NCI-H128 (cell line): ENCODE results near the gene RTL1.

ENCODE experiments used
- DNase-seq: peaks from one replicate; lab custom pipeline; 2025; ENCODE audit not compliant: unreplicated experiment; lab: John Stamatoyannopoulos, UW

Gene RTL1

GRCh38 chr14:100898935-100899883 lies 4.3 kb downstream of the RTL1 start:
- DNase-seq = no peak

- DNase-seq = no peak
Measured at GRCh38 chr14:100898465-100898864, 5.1 kb downstream of the RTL1 start.

DNA sequence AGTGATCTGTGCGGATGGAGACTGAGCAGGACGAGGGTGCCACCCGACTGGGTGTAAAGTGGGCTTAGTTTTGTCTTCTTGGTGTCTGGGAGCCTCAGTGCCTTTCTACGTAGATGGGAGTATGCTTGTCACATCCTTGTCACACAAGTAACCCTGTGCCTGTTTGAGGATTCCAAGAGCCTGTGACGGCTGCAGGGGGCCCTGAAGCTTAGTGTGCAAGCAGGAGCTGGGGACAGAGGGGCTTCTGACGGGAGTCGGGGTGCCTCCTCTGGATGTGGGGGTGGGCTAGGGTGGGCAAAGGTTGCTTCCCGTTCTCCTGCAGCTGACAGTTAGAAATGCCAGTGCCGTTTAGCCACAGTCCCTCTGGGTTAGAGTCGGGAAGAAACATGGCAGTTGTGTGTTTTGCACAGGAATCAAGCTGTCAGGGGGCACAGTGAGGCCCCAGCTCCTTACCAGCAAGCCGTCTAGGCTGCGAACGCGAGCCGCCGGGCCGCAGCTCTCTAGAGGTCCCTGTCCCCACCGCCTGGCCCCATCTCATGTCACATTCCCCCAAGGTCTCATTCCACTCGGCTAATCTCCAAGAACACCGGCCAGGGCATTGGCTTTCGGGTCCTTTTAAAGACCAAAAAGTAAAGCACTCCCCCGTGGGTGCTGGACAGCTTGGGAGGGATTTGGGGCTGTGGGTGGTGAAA lies 7.0 kb downstream of the RTL1 start:
- no peak for DNase-seq

DNA sequence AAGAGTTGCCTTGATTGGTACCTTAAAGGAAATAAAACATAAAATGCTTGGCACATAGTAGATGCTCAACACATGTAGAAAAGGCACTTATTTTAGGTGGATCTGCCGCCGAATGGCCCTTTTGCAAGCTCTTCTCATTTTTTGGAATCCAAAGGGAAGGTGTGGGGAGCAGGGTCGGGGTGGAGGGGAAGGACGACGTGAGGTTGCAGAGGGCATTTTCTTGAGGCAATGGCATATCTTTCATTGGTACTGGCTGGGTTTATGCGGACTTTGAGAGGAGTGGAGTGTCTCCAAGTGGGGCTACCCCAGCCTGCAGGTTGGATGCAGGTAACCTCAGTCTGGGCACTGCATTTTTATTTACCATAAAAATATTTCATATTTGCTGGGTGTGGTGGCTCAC lies 8.1 kb downstream of the RTL1 start:
- DNase-seq = no peak

DNA sequence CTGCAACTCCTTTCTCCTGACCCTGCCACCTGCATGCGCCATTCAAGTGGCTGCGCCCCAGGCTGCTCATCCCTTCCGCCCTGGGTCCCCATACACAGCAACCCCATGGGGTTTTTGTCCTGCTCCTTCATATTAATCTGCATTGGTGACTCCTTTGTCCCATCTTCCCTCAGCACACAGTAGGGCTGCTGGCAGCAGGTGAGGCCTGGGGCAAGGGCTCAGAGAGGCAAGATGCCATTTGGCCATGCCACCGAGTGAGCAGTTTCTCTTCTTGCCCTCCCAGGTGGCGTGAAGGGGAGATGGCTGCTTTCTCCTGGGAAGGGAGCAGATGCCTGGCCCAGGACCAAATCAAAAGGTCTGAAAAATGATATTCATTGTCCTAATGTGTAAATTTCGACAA lies 9.1 kb downstream of the RTL1 start:
- no peak for DNase-seq

- DNase-seq = no peak
Measured at GRCh38 chr14:100893760-100894159, 9.8 kb downstream of the RTL1 start.

GRCh38 chr14:100893228-100893601 lies 10.3 kb downstream of the RTL1 start:
- DNase-seq = no peak

- DNase-seq = no peak
Measured at GRCh38 chr14:100892496-100893227, 10.9 kb downstream of the RTL1 start.

GRCh38 chr14:100891501-100892445 lies 11.7 kb downstream of the RTL1 start:
- DNase-seq = no peak

- DNase-seq = no peak
Measured at GRCh38 chr14:100891051-100891450, 12.5 kb downstream of the RTL1 start.

- DNase-seq = no peak
Measured at GRCh38 chr14:100890061-100890850, 13.3 kb downstream of the RTL1 start.

GRCh38 chr14:100889641-100890040 lies 13.9 kb downstream of the RTL1 start:
- no peak for DNase-seq

DNA sequence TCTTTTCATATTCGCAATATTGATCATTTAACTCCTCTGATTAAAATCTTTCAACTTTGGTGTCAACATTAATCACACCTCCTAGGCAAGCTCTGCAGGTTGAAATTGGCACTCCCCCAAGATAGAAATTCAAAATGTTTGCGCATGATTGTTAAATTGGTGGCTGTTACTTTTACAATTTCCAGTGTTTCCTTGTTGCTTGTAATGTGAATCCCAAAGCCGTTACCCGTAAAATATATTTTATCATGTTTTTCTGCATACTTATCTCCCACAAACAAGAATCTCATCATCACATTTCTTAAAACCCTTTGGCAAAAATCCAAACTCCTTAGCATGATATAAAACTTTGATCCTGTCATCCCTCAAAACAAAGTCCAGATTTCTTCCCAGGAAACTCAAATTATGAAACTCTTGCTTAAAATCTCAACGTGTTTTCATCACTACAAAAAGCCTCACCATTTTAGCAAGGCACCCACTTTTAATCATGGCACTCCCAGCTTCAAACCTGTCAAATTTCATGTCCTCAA lies 14.7 kb downstream of the RTL1 start:
- no peak for DNase-seq

DNA sequence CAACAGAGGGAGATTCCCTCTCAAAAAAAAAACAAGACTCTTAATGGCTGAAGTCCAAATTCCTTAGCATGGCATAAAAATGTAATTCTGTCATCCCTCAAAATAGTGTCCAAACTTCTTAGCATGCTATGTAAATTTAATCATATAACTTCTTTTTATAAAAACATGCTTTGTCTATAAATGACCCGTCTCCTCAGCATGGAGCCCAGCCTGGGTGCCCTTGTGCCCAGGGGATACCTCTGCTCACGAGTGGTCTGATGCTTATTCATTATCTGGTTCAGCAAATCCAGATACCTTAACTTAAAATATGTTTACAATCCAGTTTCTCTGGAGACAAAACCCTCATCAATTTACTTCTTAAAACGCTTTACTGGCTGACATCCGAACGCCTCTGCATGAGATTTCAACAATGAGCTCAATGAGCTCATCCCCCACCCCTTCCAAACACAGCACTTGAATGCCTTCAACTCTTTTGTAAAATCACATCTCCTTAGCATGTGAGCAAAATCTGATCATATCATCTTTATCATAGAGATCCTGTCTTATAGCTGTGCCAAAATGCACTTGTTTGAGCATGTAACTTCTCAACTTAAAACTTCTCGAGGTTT lies 15.7 kb downstream of the RTL1 start:
- DNase-seq = no peak

GRCh38 chr14:100885617-100886016 lies 17.9 kb downstream of the RTL1 start:
- DNase-seq = no peak

DNA sequence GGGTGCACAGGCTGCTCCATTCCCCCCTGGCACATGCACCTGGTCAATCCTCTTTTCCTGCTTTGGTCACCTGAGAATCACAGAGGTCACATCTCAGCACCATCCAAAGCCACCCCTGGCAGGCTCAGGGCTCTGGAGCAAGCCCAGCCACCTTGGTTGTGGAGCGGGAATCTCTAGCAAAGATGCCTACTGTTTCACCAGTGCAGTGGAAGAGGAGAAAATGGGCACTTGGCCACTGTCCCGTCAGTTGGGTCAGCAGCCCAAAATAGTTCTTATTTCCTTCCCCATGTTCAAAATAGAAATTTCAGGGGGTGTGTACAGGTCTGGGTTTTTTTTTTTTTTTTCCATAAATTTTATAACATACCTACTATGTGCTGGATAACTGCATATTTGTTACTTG lies 18.3 kb downstream of the RTL1 start:
- DNase-seq = no peak

GRCh38 chr14:100884456-100884855 lies 19.1 kb downstream of the RTL1 start:
- no peak for DNase-seq

- DNase-seq = no peak
Measured at GRCh38 chr14:100883789-100884101, 19.8 kb downstream of the RTL1 start.
